Measurements from ENCODE around the gene SLC2A6. TPM values are rescaled to one million over a fixed set of nuclear protein-coding genes. Genes with fewer than 3 reads are reported as not detected.

Gene SLC2A6
- total RNA-seq, 1 donor from 2014 or later, result 29.2 TPM

GRCh38 chr9:133502112-133502511 lies 23.2 kb upstream of the SLC2A6 start:
- TF ChIP-seq, protein P1, sequence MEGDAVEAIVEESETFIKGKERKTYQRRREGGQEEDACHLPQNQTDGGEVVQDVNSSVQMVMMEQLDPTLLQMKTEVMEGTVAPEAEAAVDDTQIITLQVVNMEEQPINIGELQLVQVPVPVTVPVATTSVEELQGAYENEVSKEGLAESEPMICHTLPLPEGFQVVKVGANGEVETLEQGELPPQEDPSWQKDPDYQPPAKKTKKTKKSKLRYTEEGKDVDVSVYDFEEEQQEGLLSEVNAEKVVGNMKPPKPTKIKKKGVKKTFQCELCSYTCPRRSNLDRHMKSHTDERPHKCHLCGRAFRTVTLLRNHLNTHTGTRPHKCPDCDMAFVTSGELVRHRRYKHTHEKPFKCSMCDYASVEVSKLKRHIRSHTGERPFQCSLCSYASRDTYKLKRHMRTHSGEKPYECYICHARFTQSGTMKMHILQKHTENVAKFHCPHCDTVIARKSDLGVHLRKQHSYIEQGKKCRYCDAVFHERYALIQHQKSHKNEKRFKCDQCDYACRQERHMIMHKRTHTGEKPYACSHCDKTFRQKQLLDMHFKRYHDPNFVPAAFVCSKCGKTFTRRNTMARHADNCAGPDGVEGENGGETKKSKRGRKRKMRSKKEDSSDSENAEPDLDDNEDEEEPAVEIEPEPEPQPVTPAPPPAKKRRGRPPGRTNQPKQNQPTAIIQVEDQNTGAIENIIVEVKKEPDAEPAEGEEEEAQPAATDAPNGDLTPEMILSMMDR (conservative IDR thresholded peaks at IDR 0.05; ENCODE audit: low read depth, low read length), result no peak
- DNase-seq (ENCODE audit: low read depth), result no peak
- H3K4me3 ChIP-seq (ENCODE audit: low read depth, low read length), result no peak overlapping the region

- TF ChIP-seq, protein P1 (conservative IDR thresholded peaks at IDR 0.05; ENCODE audit: low read depth, low read length), result no peak
- no peak for DNase-seq (ENCODE audit: low read depth)
- no peak overlapping the region for H3K4me3 ChIP-seq (ENCODE audit: low read depth, low read length)
Observed at GRCh38 chr9:133499892-133500270, 21.0 kb upstream of the SLC2A6 start.

GRCh38 chr9:133499132-133499891 lies 20.4 kb upstream of the SLC2A6 start:
- TF ChIP-seq, protein P1 (conservative IDR thresholded peaks at IDR 0.05; ENCODE audit: low read depth, low read length), result no peak
- DNase-seq (ENCODE audit: low read depth), result no peak

DNA sequence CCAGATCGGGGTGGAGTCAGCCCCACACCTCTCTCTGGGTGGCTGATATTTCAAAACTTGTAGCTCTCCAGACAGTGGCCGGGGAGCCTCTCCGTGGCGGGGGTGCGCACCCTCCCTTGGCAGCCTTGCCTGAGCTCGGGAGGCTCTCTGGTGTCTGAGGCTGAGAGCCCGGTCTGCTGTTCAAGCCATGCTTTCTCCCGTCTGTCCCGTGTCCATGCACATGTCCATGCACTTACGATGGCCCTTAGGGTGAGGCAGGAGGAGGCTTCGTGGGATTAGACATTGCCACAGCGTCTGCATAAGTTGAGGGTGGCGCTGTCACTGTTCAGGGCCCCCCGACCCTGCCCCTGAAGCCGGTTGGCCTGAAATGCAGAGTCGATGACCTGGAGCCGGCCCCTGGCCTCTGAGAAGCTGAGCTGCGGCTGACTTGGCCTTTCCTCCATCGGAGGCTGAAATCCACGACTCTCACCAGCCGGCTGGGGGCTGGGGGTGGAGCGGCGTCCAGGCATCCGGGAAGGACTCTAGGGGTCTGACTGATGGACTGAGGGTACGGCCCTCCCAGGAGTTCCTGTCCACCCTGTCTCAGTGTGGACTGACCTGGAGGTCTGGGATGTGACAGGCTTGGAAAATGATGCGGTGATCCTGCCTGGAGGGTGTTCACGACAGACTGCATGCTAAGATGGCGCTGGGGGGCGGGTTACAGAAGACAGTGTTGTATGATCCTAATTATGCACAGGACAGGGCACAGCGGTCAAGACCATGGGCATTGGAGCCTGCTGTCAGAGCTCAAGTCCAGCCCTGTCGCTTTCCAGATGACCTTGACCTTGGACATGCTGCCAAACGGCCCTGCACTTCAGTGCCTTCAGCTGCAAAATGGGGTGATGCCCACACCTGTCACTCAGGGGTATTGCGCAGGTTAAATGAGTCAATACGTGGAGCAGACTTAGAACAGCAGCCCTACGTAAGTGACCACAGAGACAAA lies 18.3 kb upstream of the SLC2A6 start:
- TF ChIP-seq, protein P1 (conservative IDR thresholded peaks at IDR 0.05; ENCODE audit: low read depth, low read length), result no peak
- H3K4me3 ChIP-seq (ENCODE audit: low read depth, low read length), result no peak overlapping the region
- DNase-seq (ENCODE audit: low read depth), result no peak

More at GRCh38 chr9:133499132-133499891, 20.4 kb upstream of the SLC2A6 start:
- H3K4me3 ChIP-seq (ENCODE audit: low read depth, low read length), result no peak overlapping the region

DNA sequence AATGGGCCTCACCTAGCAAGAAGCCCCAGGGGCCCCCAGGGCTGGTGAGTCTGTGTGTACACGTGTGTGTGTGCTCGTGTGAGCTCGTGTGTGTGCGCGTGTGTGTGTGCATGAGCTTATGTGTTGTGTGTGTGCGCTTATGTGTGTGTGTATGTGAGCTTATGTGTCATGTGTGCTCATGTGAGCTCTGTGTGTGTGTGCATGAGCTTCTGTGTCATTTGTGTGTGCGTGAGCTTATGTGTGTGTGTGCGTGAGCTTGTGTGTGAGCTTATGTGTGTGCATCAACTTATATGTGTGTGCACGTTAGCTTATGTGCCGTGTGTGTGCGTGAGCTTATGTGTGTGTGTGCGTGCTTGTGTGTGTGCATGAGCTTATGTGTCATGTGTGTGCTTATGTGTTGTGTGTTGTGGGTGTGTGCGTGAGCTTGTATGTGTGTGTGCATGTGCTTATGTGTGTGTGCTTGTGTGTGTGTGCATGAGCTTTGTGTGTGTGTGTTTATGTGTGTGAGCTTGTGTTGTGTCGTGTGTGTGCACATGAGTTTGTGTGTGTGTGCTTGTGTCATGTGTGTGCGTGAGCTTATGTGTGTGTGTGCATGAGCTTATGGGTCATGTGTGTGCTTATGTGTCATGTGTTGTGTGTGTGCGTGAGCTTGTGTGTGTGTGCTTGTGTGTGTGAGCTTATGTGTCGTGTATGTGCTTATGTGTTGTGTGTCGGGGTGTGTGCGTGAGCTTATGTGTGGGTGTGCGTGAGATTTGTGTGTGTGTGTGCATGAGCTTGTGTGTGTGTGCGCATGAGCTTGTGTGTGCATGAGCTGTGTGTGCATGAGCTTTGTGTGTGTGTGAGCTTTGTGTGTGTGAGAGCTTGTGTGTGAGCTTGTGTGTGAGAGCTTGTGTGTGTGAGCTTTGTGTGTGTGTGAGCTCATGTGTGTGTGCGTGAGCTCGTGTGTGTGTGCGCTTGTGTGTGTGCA lies 16.7 kb upstream of the SLC2A6 start:
- DNase-seq (ENCODE audit: low read depth), result no peak
- H3K4me3 ChIP-seq (ENCODE audit: low read depth, low read length), result no peak overlapping the region
- TF ChIP-seq, protein P1 (conservative IDR thresholded peaks at IDR 0.05; ENCODE audit: low read depth, low read length), result no peak

DNA sequence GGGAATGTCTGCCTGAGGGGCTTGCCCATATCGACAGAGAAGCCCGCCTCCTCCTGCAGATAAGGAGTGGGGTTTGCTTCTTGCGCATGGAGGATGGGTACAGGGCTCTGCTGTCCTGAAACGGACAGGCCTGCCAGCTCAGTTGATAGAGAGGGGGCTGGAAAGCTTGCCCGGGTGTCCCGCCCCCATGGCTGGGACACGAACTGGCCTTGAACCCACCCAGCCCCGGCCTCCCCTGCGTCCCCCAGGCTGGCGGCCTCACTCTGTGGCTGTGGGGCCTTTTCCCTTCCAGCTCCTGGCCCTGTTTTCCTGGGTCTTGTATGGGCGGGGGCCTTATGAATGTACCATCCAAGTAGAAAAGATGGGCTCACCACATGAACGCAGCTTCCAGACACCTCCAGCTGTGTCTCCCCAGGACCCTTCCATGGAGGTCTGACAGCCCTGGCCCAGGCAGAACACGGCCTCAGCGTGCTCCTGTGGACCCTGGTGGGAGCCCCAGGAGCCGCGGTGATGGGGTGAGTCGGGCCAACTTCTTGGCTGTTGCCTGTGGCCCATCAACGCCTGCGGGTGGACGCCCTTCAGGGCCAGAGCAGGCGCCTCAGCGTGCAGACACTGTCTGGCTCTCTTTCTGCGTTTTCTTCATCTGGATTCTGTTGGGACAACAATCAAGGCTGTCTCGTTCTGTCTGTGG lies 15.9 kb upstream of the SLC2A6 start:
- no peak for DNase-seq (ENCODE audit: low read depth)
- TF ChIP-seq, protein P1 (conservative IDR thresholded peaks at IDR 0.05; ENCODE audit: low read depth, low read length), result no peak
- no peak overlapping the region for H3K4me3 ChIP-seq (ENCODE audit: low read depth, low read length)

Measured in epithelial cell of proximal tubule (primary cell).